HEK293 (cell line): ENCODE measurements around the gene BPIFB2.

Experiments used
- CTCF ChIA-PET: fragments of 350-600 bp; formaldehyde crosslinking; extraction: SDS; loops from one replicate; lab custom pipeline; 2021; ENCODE audit warnings: antibody characterized with exemption; lab: Yijun Ruan, JAX
- POLR2A ChIA-PET: fragments of 300-600 bp; formaldehyde crosslinking; extraction: SDS; loops from one replicate; lab custom pipeline; 2020; ENCODE audit warnings: antibody characterized with exemption, inconsistent platforms; lab: Yijun Ruan, JAX
- H3K27ac ChIP-seq: fragments of 200-500 bp; sonication (Bioruptor generic); 2 replicates; pipeline ENCODE4 v1.5.1; 2014; ENCODE audit warnings: low read depth, low read length, control low read depth, inconsistent platforms; ENCODE audit errors: extremely low read depth
- H3K36me3 ChIP-seq, 2 experiments: fragments of 200-500 bp in 1 of 2; sonication (Bioruptor generic) in 1 of 2; 1 replicate in 1 of 2; 2 replicates in 1 of 2; pipeline ENCODE4 v1.5.1; 2014 to 2017; ENCODE audit warnings: inconsistent platforms in 2 of 2, low read length in 2 of 2; ENCODE audit not compliant: control insufficient read depth in 2 of 2, insufficient read depth in 1 of 2
- H3K4me1 ChIP-seq: fragments of 200-500 bp; sonication (Bioruptor generic); 2 replicates; pipeline ENCODE4 v1.5.1; 2014; ENCODE audit warnings: mild to moderate bottlenecking, low read length, inconsistent platforms; ENCODE audit not compliant: control insufficient read depth, insufficient read depth
- H3K4me3 ChIP-seq: 2 replicates; pipeline ENCODE4 v1.5.1; 2011; ENCODE audit warnings: low read depth, mild to moderate bottlenecking, control low read depth, low read length, moderate library complexity
- H3K9me3 ChIP-seq: fragments of 200-500 bp; sonication (Bioruptor generic); 2 replicates; pipeline ENCODE4 v1.5.1; 2014; ENCODE audit warnings: low read depth, low read length, inconsistent platforms; ENCODE audit not compliant: control insufficient read depth, insufficient read depth
- CTCF ChIP-seq: fragments of 450-650 bp; formaldehyde crosslinking; IDR thresholded peaks from 2 replicates; pipeline ENCODE4 v1.5.1; 2016; ENCODE audit warnings: missing biosample characterization, missing genetic modification characterization
- PRDM4 ChIP-seq: fragments of 450-650 bp; formaldehyde crosslinking; IDR thresholded peaks from 2 replicates; pipeline ENCODE4 v1.5.1; 2017; ENCODE audit warnings: missing biosample characterization, missing genetic modification characterization
- RBAK ChIP-seq: fragments of 450-650 bp; formaldehyde crosslinking; IDR thresholded peaks from 2 replicates; pipeline ENCODE4 v1.5.1; 2016; ENCODE audit warnings: missing biosample characterization, missing genetic modification characterization
- ZBTB49 ChIP-seq: fragments of 450-650 bp; formaldehyde crosslinking; IDR thresholded peaks from 2 replicates; pipeline ENCODE4 v1.5.1; 2016; ENCODE audit warnings: missing biosample characterization, missing genetic modification characterization, low read depth
- ZEB2 ChIP-seq: fragments of 450-650 bp; formaldehyde crosslinking; IDR thresholded peaks from 2 replicates; pipeline ENCODE4 v1.5.1; 2016; ENCODE audit warnings: missing biosample characterization, missing genetic modification characterization
- ZNF140 ChIP-seq: fragments of 450-650 bp; formaldehyde crosslinking; IDR thresholded peaks from 2 replicates; pipeline ENCODE4 v1.5.1; 2016; ENCODE audit warnings: missing biosample characterization, missing genetic modification characterization
- ZNF148 ChIP-seq: fragments of 450-650 bp; formaldehyde crosslinking; IDR thresholded peaks from 2 replicates; pipeline ENCODE4 v1.5.0; 2017; ENCODE audit warnings: missing biosample characterization, missing genetic modification characterization, borderline replicate concordance
- ZNF211 ChIP-seq: fragments of 450-650 bp; formaldehyde crosslinking; IDR thresholded peaks from 2 replicates; pipeline ENCODE4 v1.5.1; 2016; ENCODE audit warnings: low read depth, missing biosample characterization, missing genetic modification characterization
- ZNF311 ChIP-seq: fragments of 450-650 bp; formaldehyde crosslinking; IDR thresholded peaks from 2 replicates; pipeline ENCODE4 v1.5.1; 2017; ENCODE audit warnings: missing biosample characterization, missing genetic modification characterization, borderline replicate concordance
- ZNF398 ChIP-seq: fragments of 450-650 bp; formaldehyde crosslinking; IDR thresholded peaks from 2 replicates; pipeline ENCODE4 v1.5.1; 2017; ENCODE audit warnings: missing biosample characterization, missing genetic modification characterization
- ZNF518A ChIP-seq: fragments of 450-650 bp; formaldehyde crosslinking; conservative IDR thresholded peaks from 2 replicates; pipeline ENCODE4 v1.5.1; 2016; ENCODE audit warnings: low read depth, missing biosample characterization, missing genetic modification characterization

BPIFB2 gene

GRCh38 chr20:33022694-33023438, 15.4 kb downstream of the BPIFB2 start:
- Histone ChIP-seq H3K4me3 (no peak overlapping the region), H3K9me3 (no peaks in the 10 kb centered on the region), H3K27ac (no peak overlapping the region), H3K4me1 (no peaks in the 10 kb centered on the region), H3K36me3 (no peaks in the 10 kb centered on the region)
- TF ChIP-seq ZNF140: no peak
- ChIA-PET POLR2A (no interaction called here), CTCF (interaction anchor here (1.0 kb wide), 1 partner anchor 18 kb away, joined by 4 read pairs; no protein-coding TSS in a partner anchor)

- H3K4me3 ChIP-seq: no peak overlapping the region
- ChIA-PET CTCF (interaction anchor here (0.7 to 1.2 kb wide), 3 partner anchors 19 to 233 kb away, joined by 3 to 5 read pairs (median 4); no protein-coding TSS in a partner anchor), POLR2A (no interaction called here)
- no peaks in the 10 kb centered on the region for H3K9me3 ChIP-seq
- no peak overlapping the region for H3K27ac ChIP-seq
- TF ChIP-seq ZBTB49 (no peak), CTCF (tag by site-specific recombination) (no peak), PRDM4 (tag by site-specific recombination) (no peak), RBAK (no peak), ZNF398 (tag by site-specific recombination) (peak; percentile 36; the same call in 1 of the 2 replicates)
- no peaks in the 10 kb centered on the region for H3K4me1 ChIP-seq
- H3K36me3 ChIP-seq: no peaks in the 10 kb centered on the region
Measured at GRCh38 chr20:33023439-33024242, 16.1 kb downstream of the BPIFB2 start.

- ChIA-PET CTCF (interaction anchor here (0.7 to 1.2 kb wide), 2 partner anchors 29 to 234 kb away, joined by 3 to 5 read pairs; no protein-coding TSS in a partner anchor), POLR2A (no interaction called here)
- no peak overlapping the region for H3K27ac ChIP-seq
- H3K36me3 ChIP-seq: no peaks in the 10 kb centered on the region
- H3K4me3 ChIP-seq: no peak overlapping the region
- no peaks in the 10 kb centered on the region for H3K9me3 ChIP-seq
- no peaks in the 10 kb centered on the region for H3K4me1 ChIP-seq
- TF ChIP-seq ZEB2 (tag by site-specific recombination) (no peak), ZNF518A (tag by site-specific recombination) (no peak), ZNF311 (tag by site-specific recombination) (no peak), ZNF148 (tag by site-specific recombination) (no peak), ZNF211 (tag by site-specific recombination) (no peak)
Measured at GRCh38 chr20:33024243-33024560, 16.7 kb downstream of the BPIFB2 start.
